Fibroblast of mammary gland (primary cell): ENCODE measurements around the gene CCDC85B.

Source experiments
- DNase-seq: peaks from one replicate; pipeline ENCODE4 v3.0.0-alpha.2; 2010; ENCODE audit warnings: low read depth
- H3K4me3 ChIP-seq: 2 replicates; pipeline ENCODE4 v1.5.1; 2011; ENCODE audit warnings: low read depth, mild to moderate bottlenecking, low read length, moderate library complexity; ENCODE audit not compliant: control insufficient read depth
- CTCF ChIP-seq: conservative IDR thresholded peaks from 2 replicates; pipeline ENCODE4 v1.5.1; 2011; ENCODE audit warnings: low read depth, low read length, inconsistent platforms; ENCODE audit not compliant: control insufficient read depth, insufficient read depth

The CCDC85B gene

GRCh38 chr11:65917077-65917433, 26.6 kb downstream of the CCDC85B start:
- no peak for DNase-seq
- peak overlapping the region; percentile 85 for H3K4me3 ChIP-seq
- TF ChIP-seq CTCF: no peak

- DNase-seq: no peak
- peak overlapping the region; percentile 85 for H3K4me3 ChIP-seq
- no peak for TF ChIP-seq CTCF
Observed at GRCh38 chr11:65917434-65918210, 27.1 kb downstream of the CCDC85B start.

GRCh38 chr11:65918211-65919140, 28.0 kb downstream of the CCDC85B start, which contains the start of gene C11orf68:
C11orf68 (minus strand) TSS chr11:65919062; CDS start chr11:65919031, 31 bp downstream.
- H3K4me3 ChIP-seq: peak within 1 kb of the TSS; percentile 85
- TF ChIP-seq CTCF: no peak
- no peak for DNase-seq

DNA sequence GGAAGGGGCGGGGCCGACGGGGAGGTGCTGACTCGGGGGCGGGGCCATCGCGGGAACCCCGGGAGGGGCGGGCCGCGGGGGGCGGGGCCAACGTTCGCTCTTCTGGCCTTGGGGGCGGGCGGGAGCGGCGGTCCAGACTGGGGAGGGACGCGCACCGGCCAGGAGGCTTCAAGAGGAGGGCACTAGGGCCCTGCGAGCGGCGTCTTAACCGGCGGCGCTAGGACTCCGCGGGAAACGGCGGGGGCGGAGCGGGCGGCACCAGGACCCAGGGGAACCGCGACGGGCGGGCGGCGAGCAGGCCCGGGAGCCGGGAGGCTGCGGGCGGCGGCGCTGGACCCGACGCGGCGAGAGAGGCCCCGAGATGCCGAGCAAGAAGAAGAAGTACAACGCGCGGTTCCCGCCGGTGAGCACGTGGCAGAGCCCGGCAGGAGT, 28.7 kb downstream of the CCDC85B start, which contains the start of gene DRAP1:
DRAP1 (plus strand) TSS at position 286 of the 432 bp plus-strand sequence; CDS start at position 362, 76 bp downstream.
- DNase-seq: peak; percentile 96
- no peak for TF ChIP-seq CTCF
- H3K4me3 ChIP-seq: peak within 1 kb of the TSS; percentile 85

DNA sequence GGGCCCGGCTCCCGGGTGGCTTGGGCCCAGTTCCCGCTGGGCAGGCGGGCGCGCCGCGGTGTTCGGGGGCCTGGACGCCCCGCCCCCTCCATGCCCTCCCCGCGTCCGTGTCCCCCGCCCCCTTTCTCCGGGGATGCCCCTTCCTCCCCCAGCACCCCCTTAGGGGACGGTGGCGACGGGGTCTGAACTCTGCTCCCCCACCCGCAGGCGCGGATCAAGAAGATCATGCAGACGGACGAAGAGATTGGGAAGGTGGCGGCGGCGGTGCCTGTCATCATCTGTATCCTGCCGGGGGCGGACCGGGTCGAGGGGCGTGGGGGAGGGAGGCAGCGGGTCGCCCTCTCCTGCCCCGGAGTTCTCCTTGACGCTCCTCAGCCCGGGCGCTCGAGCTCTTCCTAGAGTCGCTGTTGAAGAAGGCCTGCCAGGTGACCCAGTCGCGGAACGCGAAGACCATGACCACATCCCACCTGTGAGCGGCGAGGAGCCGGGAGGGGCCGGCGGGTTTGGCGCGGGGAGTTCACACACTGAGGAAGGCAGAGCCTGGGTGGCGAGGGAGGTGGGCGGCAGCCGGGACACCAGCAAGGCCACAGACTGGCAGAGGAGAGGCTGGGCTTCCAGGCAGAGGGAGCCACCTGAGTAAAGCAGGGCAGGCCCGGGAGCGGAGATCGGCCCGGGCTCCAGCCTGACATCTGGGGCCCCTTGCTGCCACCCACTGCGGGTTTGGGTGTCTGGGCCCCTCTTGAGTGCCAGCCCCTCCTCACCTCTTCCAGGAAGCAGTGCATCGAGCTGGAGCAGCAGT, 29.3 kb downstream of the CCDC85B start:
- H3K4me3 ChIP-seq: peak overlapping the region; percentile 74
- no peak for TF ChIP-seq CTCF
- no peak for DNase-seq

DNA sequence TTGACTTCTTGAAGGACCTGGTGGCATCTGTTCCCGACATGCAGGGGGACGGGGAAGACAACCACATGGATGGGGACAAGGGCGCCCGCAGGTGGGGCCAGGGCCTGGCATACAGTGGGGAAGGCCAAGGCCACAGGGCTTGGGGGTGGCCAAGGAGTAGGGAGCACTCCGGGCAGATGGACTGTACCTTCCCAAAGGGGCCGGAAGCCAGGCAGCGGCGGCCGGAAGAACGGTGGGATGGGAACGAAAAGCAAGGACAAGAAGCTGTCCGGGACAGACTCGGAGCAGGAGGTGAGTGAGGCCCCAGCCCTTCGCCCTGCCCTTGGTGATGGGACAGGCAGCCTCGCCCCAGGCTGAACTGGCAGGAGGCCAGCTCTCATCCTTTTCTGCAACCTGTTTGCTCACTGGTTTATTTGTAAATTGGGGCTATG, 29.9 kb downstream of the CCDC85B start:
- no peak for TF ChIP-seq CTCF
- no peak for DNase-seq
- H3K4me3 ChIP-seq: peak overlapping the region; percentile 74
